Activated CD8-positive, alpha-beta memory T cell treated with anti-CD3 and anti-CD28 coated beads, Interleukin-2, amount 50 U/mL, for 1 hour (primary cell): ENCODE measurements around the gene RPL39L.

Experiments
- DNase-seq: peaks from one replicate; pipeline ENCODE4 v3.0.0-alpha.2; 2020; ENCODE audit errors: extremely low read depth

Gene RPL39L

DNA sequence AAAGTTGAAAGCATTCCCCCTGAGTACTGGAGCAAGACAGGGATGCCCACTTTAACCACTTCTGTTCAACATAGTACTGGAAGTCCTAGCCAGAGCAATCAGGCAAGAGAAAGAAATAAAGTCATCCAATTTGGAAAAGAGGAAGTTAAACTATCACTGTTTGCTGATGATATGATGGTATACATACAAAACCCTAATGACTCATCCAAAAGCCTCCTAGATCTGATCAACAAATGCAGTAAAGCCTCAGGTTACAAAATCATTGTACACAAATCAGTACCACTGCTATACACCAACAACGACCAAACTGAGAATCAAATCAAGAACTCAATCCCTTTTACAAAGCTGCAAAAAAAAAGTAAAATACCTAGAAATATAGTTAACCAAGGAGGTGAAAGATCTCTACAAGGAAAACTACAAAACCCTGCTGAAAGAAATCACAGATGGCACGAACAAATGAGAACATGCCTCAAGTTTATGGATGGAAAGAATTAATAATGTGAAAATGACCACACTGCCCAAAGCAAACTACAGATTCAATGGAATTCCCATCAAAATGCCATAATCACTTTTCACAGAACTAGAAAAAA is 40.3 kb downstream of the RPL39L start:
- DNase-seq, result no peak

DNA sequence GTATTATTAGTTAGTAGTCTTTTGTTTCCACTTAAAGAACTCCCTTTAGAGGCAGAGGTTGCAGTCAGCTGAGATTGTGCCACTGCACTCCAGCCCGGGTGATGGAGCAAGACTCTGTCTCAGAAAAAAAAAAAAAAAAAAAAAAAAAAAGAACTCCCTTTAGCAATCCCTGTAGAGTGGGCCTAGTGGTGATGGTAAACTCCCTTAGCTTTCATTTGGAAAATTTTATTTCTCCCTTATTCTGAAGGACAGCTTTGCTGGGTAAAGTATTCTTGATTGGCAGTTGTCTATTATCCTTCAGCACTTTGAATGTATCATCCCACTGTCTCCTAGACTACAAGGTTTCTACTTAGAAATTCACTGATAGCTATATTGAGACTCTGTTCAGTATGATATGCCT is 46.0 kb downstream of the RPL39L start:
- no peak for DNase-seq

DNA sequence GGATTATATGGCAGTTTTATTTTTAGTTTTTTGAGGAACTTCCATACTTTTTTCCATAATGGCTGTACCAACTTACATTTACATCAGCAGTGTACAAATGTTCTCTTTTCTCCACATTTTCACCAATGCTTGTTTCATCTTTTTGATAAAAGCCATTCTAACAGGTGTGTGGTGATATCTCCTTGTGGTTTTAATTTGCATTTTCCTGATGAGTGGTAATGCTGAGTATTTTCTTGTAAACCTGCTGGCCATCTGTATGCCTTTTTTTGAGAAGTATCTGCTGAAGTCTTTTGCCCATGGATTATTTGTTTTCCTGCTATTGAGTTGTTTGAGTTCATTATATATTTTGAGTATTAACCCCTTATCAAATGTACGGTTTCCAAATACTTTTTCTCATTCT is 50.6 kb downstream of the RPL39L start:
- DNase-seq, result no peak

DNA sequence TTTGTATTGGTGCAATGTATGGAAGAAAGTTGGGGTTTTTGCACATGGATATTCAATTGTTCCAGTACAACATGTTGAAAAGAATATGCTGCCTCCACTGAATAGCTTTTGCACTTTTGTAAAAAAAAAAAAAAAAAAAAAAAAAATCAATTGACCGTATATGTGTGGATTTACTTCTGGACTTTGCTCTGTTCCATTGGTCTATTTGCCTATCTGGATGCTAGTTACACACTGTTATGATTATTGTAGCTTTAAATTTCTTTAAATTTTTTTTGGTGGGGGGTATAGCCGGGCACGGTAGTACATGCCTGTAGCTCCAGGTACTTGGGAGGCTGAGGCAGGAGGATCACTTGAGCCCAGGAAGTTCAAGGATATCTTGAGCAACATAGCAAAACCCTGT is 52.5 kb downstream of the RPL39L start:
- no peak for DNase-seq

DNA sequence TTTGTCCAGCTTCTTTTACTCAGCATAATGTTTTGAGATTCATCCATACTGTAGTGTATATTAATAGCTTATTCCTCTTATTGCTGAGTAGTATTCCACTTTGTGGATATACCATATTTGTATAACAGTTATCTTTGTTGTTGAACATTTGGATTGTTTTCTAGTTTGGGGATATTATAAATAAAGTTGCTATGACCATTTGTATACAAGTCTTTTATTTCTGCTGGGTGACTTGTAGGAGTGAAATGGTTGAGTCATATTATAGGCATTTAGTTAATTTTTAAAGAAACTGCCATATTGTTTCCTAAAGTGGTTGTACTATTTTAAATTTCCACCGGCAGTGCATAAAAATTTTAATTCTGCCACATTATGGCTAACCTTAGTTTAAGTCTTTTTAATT is 53.4 kb downstream of the RPL39L start:
- no peak for DNase-seq

DNA sequence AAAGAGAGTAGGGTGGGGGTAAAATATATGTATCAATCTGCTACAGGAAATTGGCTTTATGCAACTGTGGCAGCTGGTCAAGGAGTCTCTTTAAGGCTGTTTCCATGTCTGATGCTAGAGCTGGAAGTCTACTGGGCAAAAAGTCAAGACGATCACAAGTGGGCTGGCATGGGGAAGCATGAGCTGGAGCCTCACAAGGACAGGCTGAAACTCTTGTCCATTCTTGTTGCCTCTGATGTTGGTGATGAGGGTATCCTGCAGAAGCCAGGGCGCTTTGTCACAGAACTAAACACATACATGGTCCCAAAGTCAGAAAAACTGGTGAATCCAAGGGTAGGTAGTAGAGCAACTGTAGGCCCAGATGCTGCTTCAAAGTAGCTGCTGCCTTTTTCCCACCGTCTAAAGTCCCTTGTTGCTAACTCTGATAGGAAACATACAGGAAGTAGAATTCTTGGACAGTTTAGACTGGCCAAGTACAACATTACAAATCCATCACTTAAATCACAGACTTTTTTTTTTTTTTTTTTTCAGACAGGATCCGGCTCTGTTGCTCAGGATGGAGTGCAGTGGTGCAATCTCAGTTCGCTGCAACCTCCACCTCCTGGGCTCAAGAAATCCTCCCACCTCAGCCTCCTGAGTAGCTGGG is 54.2 kb downstream of the RPL39L start:
- no peak for DNase-seq

DNA sequence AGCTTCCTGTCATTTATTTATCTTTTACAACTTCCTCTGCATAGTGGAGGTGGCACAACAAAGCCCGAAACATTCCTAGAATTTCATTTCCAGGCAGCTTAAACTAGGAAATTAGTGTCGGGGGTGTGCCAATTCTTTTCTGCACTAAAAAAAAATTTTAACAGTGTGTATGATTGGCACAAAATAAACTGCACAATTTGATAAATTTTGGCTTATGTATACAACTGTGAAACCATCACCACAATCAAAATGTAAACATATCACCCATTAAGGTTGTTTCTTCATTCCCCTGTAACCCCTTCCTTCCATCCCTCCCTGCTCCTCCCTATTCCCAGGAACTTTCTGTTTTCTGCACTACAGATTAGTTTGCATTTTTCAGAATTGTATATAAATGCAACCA is 54.7 kb downstream of the RPL39L start:
- no peak for DNase-seq

DNA sequence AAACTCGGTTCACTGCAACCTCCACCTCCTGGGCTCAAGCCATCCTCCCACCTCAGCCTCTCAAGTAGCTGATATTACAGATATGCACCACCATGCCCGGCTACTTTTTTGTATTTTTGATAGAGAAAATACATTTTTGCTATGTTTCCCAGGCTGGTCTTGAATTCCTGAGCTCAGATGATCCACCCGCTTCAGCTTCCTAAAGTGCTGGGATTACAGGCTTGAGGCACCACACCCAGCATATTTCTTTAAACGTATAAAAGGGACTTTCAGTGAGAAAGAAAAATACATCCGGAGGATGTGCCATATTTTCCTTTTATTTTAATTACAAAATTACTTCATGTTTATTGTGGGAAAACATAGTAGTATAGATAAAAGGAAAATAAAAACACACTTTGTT is 55.2 kb downstream of the RPL39L start:
- no peak for DNase-seq

DNA sequence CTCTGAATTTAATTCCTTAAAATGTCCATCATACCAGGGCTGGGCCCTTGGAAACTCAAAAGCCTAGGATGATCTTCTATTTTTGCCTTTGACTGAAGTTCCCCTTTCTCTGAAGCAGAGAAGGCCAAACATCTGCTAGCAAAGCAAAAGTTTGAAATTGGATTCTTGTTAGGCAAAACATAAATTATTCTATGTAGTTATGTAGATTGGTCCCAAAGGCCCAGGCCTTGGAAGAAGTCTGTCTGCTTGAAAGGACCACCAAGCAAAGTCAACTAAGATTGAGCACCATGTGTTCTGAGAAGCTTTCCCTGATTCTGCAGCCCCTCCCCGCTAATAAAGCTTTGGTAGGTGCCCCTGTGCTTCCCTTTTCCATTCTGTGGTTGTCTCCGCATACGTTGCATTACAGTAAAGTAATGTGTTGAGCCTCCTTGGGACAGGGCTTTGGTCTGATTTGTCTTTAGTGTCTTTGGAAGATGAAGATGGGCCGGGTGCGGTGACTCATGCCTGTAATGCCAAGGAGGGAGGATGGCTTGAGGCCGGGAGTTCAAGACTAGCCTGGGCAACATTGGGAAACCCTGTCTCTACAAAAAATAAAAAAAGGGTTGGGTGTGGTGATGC is 56.4 kb downstream of the RPL39L start:
- DNase-seq, result no peak

DNA sequence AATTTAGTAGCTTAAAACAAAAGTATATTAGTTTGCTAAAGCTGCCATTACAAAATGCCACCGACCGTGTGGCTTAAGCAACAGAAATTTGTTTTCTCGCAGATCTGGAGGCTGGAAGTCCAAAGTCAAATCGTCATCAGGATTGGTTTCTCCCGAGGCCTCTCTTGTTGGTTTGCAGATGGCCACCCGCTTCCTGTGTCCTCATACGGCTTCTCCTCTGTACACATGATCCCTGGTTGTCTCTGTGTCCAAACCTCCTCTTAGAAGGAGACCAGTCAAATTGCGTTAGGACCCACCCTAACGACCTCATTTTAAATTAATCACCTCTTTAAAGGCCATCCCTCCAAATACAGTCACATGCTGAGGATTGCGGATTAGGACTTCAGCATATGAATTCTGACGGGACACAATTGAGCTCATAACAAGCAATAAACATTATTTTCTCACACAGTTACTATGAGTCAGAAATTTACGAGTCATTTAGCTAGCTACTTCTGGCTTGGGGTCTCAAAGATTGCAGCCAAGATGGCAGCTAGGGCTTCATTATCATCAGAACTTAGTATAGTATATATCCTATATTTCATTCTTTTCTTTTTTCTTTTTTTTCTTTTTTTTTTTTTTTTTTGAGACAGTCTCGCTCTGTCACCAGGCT is 58.4 kb downstream of the RPL39L start:
- no peak for DNase-seq

DNA sequence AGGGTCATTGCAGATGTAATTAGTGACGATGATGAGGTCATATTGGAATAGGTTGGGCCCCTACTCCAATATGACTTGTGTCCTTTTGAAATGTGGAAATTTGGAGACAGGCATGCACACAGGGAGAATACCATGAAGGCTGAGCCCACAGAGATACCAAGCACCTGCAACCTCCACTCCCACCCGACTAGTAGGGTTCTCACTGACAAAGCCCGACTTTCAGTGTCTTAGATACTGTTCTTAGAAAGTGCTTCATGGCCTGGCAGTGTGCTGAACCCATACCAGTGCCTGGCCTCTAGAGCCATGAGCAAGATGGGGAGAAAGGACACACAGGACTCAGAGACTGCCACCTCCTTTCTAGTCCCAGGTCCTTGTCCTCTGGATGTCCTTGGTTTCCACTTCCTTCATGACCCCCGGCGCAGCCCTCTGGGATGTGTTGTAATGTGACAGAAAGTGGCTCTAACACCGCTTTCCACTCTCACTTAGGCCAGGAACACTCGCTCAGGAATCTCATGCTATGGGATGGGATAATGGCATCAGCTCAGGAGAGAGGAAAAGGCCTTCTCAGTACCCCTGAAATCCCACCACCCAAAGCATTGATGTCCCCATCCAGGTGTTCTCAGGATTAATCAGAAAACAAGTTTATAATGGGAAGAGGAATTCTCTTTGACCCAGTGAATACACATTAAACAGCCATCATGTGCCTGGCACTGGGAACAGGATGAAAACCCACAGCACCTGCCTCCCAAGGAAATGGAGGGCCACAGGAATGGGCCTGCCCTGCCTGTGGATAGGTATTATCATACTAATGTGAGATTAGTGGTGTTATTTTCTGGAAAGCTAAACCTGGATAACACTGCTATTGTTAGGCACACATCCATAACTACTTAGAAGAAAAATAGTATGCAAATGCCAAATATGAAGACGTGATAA is 59.9 kb downstream of the RPL39L start:
- no peak for DNase-seq

DNA sequence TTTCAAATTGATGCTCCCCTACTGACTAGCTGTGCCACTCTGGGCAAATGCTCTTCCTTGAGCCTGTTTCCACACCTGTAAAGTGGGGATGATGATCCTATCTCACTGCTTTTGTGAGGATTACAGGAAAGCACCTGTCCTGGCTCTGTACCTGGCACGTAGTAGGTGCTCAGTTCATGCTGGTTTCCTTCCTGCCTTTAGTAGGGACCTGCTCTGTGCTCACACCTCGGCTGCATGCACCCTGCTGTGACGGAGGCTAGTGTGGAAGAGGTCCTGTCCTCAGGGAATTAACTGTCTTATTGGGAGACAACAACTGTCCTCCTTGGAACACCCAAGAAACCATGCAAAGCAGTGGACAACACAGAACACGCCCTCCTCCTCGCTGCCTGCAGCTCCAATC is 61.8 kb downstream of the RPL39L start:
- DNase-seq, result no peak

DNA sequence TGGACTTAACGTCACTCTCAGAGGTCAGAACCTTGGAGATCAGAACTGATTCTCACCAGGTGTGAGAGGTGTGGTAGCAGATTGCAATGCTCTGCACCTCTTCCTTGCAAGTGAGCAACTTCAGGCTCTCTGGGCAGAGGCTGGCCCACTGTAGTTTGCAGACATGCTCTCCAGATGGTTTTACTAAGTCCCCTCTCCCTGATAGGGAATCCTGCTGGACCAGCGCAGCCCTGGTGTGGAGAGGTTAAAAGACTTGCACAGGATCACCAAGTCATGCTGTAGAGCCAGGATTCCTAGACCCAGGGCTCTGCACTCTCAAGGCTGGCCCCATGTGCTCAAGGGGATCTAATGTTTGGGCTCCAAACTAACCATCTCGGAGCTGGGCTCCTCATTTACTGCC is 62.2 kb downstream of the RPL39L start:
- DNase-seq, result no peak

DNA sequence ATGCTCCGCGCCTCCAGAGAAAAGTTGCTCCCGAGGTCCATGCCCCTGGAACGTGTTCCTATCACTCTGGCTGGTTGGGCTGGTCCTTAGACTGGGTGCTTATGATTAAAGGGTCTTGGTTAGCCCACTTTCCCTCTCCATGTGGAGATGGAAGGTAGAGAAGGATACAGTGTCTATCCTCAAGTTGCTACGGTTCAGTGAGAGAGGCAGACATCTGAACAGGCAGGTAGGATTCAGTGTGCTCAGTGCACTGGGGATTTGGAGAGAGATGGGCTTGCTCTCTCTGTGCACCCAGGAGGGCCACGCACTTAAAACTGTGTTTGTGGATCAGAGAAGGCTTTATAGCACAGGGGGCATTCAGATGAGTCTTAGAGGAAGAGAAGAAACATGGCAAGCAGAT is 63.0 kb downstream of the RPL39L start:
- DNase-seq, result no peak

DNA sequence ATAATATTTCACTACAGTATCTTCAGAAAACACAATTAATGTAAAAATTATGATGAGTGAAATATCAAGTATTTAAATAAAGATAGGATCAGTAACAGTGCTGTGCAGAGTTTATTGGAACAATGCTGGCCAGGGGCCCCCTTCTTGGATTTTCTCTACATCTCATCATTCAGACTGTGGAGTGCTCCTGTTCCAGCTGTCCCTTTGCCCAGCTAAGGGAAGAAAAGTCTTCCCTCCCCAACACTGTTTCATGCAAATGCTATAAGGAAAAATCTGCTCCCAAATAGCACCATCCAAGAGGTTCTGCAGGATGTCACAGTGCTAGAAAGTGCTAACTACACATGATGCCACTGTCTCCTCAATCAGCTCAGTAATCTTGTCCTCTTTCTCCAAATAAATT is 64.5 kb downstream of the RPL39L start:
- DNase-seq, result no peak

DNA sequence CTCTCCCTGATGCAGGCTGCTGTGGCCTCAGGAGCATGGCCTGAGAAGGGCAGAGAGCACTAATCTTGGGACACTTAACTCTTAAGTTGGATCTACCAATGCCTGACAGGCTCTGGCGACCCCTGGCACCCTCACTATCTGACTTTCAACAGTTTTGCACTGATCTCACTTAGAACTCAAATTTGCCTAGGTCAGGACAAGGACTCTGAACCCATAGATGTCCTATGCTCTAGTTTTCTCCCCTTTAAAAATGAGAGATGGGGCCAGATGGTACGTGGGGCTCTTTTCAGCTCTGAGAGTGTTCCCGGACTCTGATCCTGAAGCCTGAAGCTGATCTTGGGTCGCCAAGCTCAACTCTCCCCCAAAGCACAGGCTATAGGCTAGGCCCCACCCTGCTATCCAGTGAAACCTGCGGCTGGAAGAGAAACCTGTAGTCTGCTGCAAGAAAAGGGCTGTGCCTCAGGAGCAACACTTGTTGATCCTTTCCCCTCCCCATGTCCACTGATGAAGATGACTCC is 65.7 kb downstream of the RPL39L start:
- no peak for DNase-seq

DNA sequence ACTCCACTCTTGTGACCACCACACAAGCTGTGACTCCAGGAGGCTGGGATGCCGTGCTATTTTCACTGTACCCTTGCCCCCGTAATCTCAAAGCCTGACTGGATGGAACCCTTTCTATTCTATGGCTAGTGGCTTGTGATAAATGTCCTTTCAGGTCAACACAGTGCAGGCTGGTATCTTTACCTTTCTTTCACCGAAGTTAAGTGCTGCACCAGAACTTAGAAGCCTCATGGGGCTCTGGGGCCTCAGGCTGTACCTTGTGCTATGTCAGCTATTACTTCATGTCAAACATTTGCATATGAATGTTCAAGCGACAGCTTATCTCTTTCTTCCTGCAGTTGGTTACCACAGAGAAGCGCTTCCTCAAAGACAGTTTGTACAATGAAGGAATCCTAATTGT is 66.8 kb downstream of the RPL39L start:
- no peak for DNase-seq

DNA sequence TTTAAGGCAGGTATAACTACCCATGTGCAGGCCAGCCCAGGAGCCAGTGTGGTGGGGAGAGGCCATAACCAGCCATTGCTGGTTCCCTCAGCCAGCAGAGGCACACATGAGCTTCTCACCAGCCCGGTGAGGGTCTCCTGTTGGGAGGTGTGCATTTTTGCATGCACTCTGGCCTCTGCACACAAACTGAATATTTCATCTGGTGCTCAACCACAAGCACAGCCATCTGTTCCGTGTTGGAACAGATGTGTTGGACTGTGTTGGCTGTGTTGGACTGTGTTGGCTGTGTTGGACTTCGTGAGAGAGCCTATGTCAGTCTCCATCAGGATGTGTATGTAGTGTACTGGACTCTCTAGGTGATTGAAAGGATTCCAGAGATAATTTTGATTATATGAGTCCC is 67.2 kb downstream of the RPL39L start:
- DNase-seq, result no peak
